ENCODE data around the gene TMA7.

DNA sequence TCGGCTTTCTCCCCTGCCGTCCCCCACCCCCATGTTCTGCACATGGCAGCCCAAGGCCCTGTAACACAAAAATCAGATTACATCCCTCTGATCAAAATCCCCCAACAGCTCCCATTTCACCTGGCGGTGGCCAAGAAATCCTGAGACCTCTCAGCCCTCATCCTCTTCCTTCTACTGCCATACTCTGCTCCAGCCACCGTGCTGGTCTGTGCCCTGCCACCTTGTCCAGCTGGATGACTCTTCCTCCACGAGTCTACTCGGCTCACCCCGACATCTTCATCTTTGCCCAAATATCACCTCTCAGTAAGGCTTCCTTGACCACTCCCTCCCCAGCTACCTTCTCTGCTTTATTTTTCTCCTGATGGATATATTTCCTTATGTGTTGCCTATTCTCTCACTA, 3.2 kb upstream of the TMA7 start:
- TF ChIP-seq POLR2AphosphoS5 (IDR thresholded peaks at IDR 0.05; ENCODE audit: low read depth): no peak
- TF ChIP-seq, protein P1, sequence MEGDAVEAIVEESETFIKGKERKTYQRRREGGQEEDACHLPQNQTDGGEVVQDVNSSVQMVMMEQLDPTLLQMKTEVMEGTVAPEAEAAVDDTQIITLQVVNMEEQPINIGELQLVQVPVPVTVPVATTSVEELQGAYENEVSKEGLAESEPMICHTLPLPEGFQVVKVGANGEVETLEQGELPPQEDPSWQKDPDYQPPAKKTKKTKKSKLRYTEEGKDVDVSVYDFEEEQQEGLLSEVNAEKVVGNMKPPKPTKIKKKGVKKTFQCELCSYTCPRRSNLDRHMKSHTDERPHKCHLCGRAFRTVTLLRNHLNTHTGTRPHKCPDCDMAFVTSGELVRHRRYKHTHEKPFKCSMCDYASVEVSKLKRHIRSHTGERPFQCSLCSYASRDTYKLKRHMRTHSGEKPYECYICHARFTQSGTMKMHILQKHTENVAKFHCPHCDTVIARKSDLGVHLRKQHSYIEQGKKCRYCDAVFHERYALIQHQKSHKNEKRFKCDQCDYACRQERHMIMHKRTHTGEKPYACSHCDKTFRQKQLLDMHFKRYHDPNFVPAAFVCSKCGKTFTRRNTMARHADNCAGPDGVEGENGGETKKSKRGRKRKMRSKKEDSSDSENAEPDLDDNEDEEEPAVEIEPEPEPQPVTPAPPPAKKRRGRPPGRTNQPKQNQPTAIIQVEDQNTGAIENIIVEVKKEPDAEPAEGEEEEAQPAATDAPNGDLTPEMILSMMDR (IDR thresholded peaks at IDR 0.05; ENCODE audit: insufficient read depth, low read length): no peak

Data from HL-60 (cell line).